GM19025 (cell line): Measurements from ENCODE around the gene ZBED2.

Experiments used
- ATAC-seq: cut with Tn5 transposase; IDR thresholded peaks from one replicate; pipeline ENCODE4 v1.9.1; 2021; ENCODE audit warnings: mild to moderate bottlenecking, low read depth, moderate library complexity; ENCODE audit not compliant: unreplicated experiment

Gene ZBED2

GRCh38 chr3:111605018-111605417, 9.9 kb upstream of the ZBED2 start:
- no peak for ATAC-seq

GRCh38 chr3:111604119-111604518, 9.0 kb upstream of the ZBED2 start:
- ATAC-seq: no peak

- ATAC-seq: no peak
Measured at GRCh38 chr3:111603679-111604078, 8.5 kb upstream of the ZBED2 start.

GRCh38 chr3:111601810-111602209, 6.7 kb upstream of the ZBED2 start:
- no peak for ATAC-seq

- ATAC-seq: no peak
Measured at GRCh38 chr3:111598552-111598951, 3.4 kb upstream of the ZBED2 start.

GRCh38 chr3:111598139-111598538, 3.0 kb upstream of the ZBED2 start:
- no peak for ATAC-seq

GRCh38 chr3:111596328-111596727, 1.2 kb upstream of the ZBED2 start:
- no peak for ATAC-seq

- no peak for ATAC-seq
Measured at GRCh38 chr3:111594781-111595180, 365 bp downstream of the ZBED2 start.

- ATAC-seq: peak; percentile 53
Measured at GRCh38 chr3:111594205-111594604, 941 bp downstream of the ZBED2 start.

- ATAC-seq: no peak
Measured at GRCh38 chr3:111593666-111594065, 1.5 kb downstream of the ZBED2 start.

GRCh38 chr3:111592936-111593335, 2.2 kb downstream of the ZBED2 start:
- no peak for ATAC-seq

GRCh38 chr3:111592143-111592542, 3.0 kb downstream of the ZBED2 start:
- no peak for ATAC-seq

- no peak for ATAC-seq
Measured at GRCh38 chr3:111591555-111591954, 3.6 kb downstream of the ZBED2 start.

GRCh38 chr3:111590143-111590491, 5.0 kb downstream of the ZBED2 start:
- ATAC-seq: no peak

GRCh38 chr3:111589303-111590142, 5.6 kb downstream of the ZBED2 start:
- no peak for ATAC-seq

GRCh38 chr3:111588527-111588926, 6.6 kb downstream of the ZBED2 start:
- ATAC-seq: no peak

- no peak for ATAC-seq
Measured at GRCh38 chr3:111585217-111585616, 9.9 kb downstream of the ZBED2 start.

GRCh38 chr3:111584744-111585143, 10.4 kb downstream of the ZBED2 start:
- ATAC-seq: no peak

GRCh38 chr3:111582120-111582474, 13.0 kb downstream of the ZBED2 start:
- ATAC-seq: no peak

- ATAC-seq: no peak
Measured at GRCh38 chr3:111581403-111582119, 13.6 kb downstream of the ZBED2 start.

- ATAC-seq: no peak
Measured at GRCh38 chr3:111579495-111579894, 15.7 kb downstream of the ZBED2 start.

GRCh38 chr3:111578867-111579266, 16.3 kb downstream of the ZBED2 start:
- ATAC-seq: no peak
